Tibial nerve (tissue), 4 donors: ENCODE measurements around the gene TET2.

Experiments used
- CTCF ChIP-seq, 5 experiments: fragments of 200-600 bp in 3 of 5; fragments of 450-650 bp in 2 of 5; sonication (generic) in 3 of 5; IDR thresholded peaks; one replicate each; pipeline ENCODE4 v1.5.1; 2016 to 2019; ENCODE audit warnings: antibody characterized with exemption in 5 of 5, mild to moderate bottlenecking in 3 of 5, moderate library complexity in 2 of 5
- EP300 ChIP-seq, 2 donors: sonication (generic); formaldehyde crosslinking; IDR thresholded peaks; one replicate each; pipeline ENCODE4 v1.6.1; 2017; ENCODE audit warnings: antibody characterized with exemption in 2 of 2, mild to moderate bottlenecking in 1 of 2
- POLR2A ChIP-seq, 2 donors: fragments of 450-650 bp; IDR thresholded peaks; one replicate each; pipeline ENCODE4 v1.6.1; 2017; ENCODE audit warnings: antibody characterized with exemption in 2 of 2, mild to moderate bottlenecking in 2 of 2, moderate library complexity in 2 of 2

- no peak for TF ChIP-seq CTCF (IDR thresholded peaks at IDR 0.05)
- no peak for TF ChIP-seq POLR2A (IDR thresholded peaks at IDR 0.05)
- TF ChIP-seq EP300 (IDR thresholded peaks at IDR 0.05), result no peak
These were observed 131.0 kb downstream of the TET2 start for GRCh38 chr4:105277702-105278101.
